HEK293 (cell line): ENCODE measurements around the gene USF1.
A peak's percentile ranks its signal among the peaks of the same experiment; 100 is the strongest.

Source experiments
- KLF8 ChIP-seq: fragments of 450-650 bp; formaldehyde crosslinking; IDR thresholded peaks from 2 replicates; pipeline ENCODE4 v1.5.1; 2016; ENCODE audit warnings: missing biosample characterization, missing genetic modification characterization
- MZF1 ChIP-seq: fragments of 450-650 bp; formaldehyde crosslinking; IDR thresholded peaks from 2 replicates; pipeline ENCODE4 v1.5.1; 2017; ENCODE audit warnings: missing biosample characterization, missing genetic modification characterization, borderline replicate concordance
- OVOL3 ChIP-seq: fragments of 450-650 bp; formaldehyde crosslinking; IDR thresholded peaks from 2 replicates; pipeline ENCODE4 v1.5.1; 2016; ENCODE audit warnings: missing biosample characterization, missing genetic modification characterization
- PRDM10 ChIP-seq: fragments of 450-650 bp; formaldehyde crosslinking; IDR thresholded peaks from 2 replicates; pipeline ENCODE4 v1.5.1; 2016; ENCODE audit warnings: missing biosample characterization, missing genetic modification characterization
- TCF7L2 ChIP-seq: IDR thresholded peaks from 2 replicates; pipeline ENCODE4 v1.6.1; 2011; ENCODE audit warnings: low read depth, mild to moderate bottlenecking, inconsistent platforms, low read length, moderate library complexity, borderline replicate concordance
- YY1 ChIP-seq: fragments of 450-650 bp; formaldehyde crosslinking; IDR thresholded peaks from 2 replicates; pipeline ENCODE4 v1.5.1; 2018; ENCODE audit warnings: missing biosample characterization, missing genetic modification characterization
- ZBTB8A ChIP-seq: fragments of 450-650 bp; formaldehyde crosslinking; IDR thresholded peaks from 2 replicates; pipeline ENCODE4 v1.5.1; 2016; ENCODE audit warnings: missing biosample characterization, missing genetic modification characterization
- ZFP69B ChIP-seq: fragments of 450-650 bp; formaldehyde crosslinking; IDR thresholded peaks from 2 replicates; pipeline ENCODE4 v1.5.1; 2016; ENCODE audit warnings: missing biosample characterization, missing genetic modification characterization
- ZIC2 ChIP-seq: fragments of 450-650 bp; formaldehyde crosslinking; IDR thresholded peaks from 2 replicates; pipeline ENCODE4 v1.5.1; 2016; ENCODE audit warnings: missing biosample characterization, missing genetic modification characterization
- ZNF24 ChIP-seq: fragments of 450-650 bp; formaldehyde crosslinking; IDR thresholded peaks from 2 replicates; pipeline ENCODE4 v1.5.1; 2016; ENCODE audit warnings: missing biosample characterization, missing genetic modification characterization
- ZNF324 ChIP-seq: fragments of 450-650 bp; formaldehyde crosslinking; IDR thresholded peaks from 2 replicates; pipeline ENCODE4 v1.5.1; 2016; ENCODE audit warnings: missing biosample characterization, missing genetic modification characterization
- ZNF391 ChIP-seq: fragments of 450-650 bp; formaldehyde crosslinking; IDR thresholded peaks from 2 replicates; pipeline ENCODE4 v1.5.1; 2016; ENCODE audit warnings: low read depth, missing biosample characterization, missing genetic modification characterization, borderline replicate concordance
- ZNF501 ChIP-seq: fragments of 450-650 bp; formaldehyde crosslinking; IDR thresholded peaks from 2 replicates; pipeline ENCODE4 v1.5.1; 2016; ENCODE audit warnings: missing biosample characterization, missing genetic modification characterization
- ZNF621 ChIP-seq: fragments of 450-650 bp; formaldehyde crosslinking; IDR thresholded peaks from 2 replicates; pipeline ENCODE4 v1.5.1; 2017; ENCODE audit warnings: missing biosample characterization, missing genetic modification characterization
- ZNF654 ChIP-seq: fragments of 450-650 bp; formaldehyde crosslinking; IDR thresholded peaks from 2 replicates; pipeline ENCODE4 v1.5.1; 2016; ENCODE audit warnings: low read depth, missing biosample characterization, missing genetic modification characterization
- ZNF677 ChIP-seq: fragments of 450-650 bp; IDR thresholded peaks from 2 replicates; pipeline ENCODE4 v1.5.0; 2018; ENCODE audit warnings: missing biosample characterization, mild to moderate bottlenecking, missing genetic modification characterization, moderate library complexity
- ZNF76 ChIP-seq: fragments of 450-650 bp; formaldehyde crosslinking; IDR thresholded peaks from 2 replicates; pipeline ENCODE4; 2016; ENCODE audit warnings: low read depth, missing biosample characterization, missing genetic modification characterization, borderline replicate concordance
- TF ChIP-seq, protein P1 (sequence below): fragments of 450-650 bp; formaldehyde crosslinking; conservative IDR thresholded peaks from 2 replicates; pipeline ENCODE4 v1.5.1; 2016; ENCODE audit warnings: low read depth, missing biosample characterization, missing genetic modification characterization
- TF ChIP-seq, protein P2 (sequence below): fragments of 450-650 bp; formaldehyde crosslinking; IDR thresholded peaks from 2 replicates; pipeline ENCODE4 v1.5.1; 2016; ENCODE audit warnings: missing biosample characterization, missing genetic modification characterization
- TF ChIP-seq, protein P3 (sequence below): fragments of 450-650 bp; formaldehyde crosslinking; IDR thresholded peaks from 2 replicates; pipeline ENCODE4 v1.5.1; 2016; ENCODE audit warnings: missing biosample characterization, missing genetic modification characterization
- TF ChIP-seq, protein P4 (sequence below): fragments of 450-650 bp; formaldehyde crosslinking; optimal IDR thresholded peaks from 2 replicates; pipeline ENCODE3; 2016; ENCODE audit warnings: missing biosample characterization, mild to moderate bottlenecking, missing genetic modification characterization
- TF ChIP-seq, protein P5 (sequence below): fragments of 450-650 bp; formaldehyde crosslinking; IDR thresholded peaks from 2 replicates; pipeline ENCODE4 v1.5.1; 2017; ENCODE audit warnings: missing biosample characterization, mild to moderate bottlenecking, missing genetic modification characterization, moderate library complexity
- TF ChIP-seq, protein P6 (sequence below): fragments of 450-650 bp; formaldehyde crosslinking; IDR thresholded peaks from 2 replicates; pipeline ENCODE4 v1.5.1; 2016; ENCODE audit warnings: missing biosample characterization, missing genetic modification characterization

USF1 gene

GRCh38 chr1:161020509-161021164, 25.1 kb downstream of the USF1 start, which contains the start of gene F11R (continued):
- no peak for TF ChIP-seq MZF1 (tag by site-specific recombination)
- no peak for TF ChIP-seq YY1
- TF ChIP-seq ZNF391, result 0 out of 2 replicates have a peak, but pooled peaks have one; percentile 47
- no peak for TF ChIP-seq OVOL3 (tag by site-specific recombination)
- TF ChIP-seq ZNF324 (tag by site-specific recombination), result peak; percentile 42; the same call in 1 of the 2 replicates
- TF ChIP-seq, protein P1, sequence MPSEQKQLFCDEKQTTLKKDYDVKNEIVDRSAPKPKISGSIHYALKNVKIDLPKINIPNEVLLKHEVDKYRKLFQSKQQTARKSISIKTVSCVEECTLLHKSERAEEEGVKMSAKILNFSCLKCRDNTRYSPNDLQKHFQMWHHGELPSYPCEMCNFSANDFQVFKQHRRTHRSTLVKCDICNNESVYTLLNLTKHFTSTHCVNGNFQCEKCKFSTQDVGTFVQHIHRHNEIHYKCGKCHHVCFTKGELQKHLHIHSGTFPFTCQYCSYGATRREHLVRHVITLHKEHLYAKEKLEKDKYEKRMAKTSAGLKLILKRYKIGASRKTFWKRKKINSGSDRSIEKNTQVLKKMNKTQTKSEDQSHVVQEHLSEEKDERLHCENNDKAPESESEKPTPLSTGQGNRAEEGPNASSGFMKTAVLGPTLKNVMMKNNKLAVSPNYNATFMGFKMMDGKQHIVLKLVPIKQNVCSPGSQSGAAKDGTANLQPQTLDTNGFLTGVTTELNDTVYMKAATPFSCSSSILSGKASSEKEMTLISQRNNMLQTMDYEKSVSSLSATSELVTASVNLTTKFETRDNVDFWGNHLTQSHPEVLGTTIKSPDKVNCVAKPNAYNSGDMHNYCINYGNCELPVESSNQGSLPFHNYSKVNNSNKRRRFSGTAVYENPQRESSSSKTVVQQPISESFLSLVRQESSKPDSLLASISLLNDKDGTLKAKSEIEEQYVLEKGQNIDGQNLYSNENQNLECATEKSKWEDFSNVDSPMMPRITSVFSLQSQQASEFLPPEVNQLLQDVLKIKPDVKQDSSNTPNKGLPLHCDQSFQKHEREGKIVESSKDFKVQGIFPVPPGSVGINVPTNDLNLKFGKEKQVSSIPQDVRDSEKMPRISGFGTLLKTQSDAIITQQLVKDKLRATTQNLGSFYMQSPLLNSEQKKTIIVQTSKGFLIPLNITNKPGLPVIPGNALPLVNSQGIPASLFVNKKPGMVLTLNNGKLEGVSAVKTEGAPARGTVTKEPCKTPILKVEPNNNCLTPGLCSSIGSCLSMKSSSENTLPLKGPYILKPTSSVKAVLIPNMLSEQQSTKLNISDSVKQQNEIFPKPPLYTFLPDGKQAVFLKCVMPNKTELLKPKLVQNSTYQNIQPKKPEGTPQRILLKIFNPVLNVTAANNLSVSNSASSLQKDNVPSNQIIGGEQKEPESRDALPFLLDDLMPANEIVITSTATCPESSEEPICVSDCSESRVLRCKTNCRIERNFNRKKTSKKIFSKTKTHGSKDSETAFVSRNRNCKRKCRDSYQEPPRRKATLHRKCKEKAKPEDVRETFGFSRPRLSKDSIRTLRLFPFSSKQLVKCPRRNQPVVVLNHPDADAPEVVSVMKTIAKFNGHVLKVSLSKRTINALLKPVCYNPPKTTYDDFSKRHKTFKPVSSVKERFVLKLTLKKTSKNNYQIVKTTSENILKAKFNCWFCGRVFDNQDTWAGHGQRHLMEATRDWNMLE, result no peak
- no peak for TF ChIP-seq ZNF621 (tag by site-specific recombination)
- peak; percentile 87 for TF ChIP-seq PRDM10
- TF ChIP-seq, protein P2, sequence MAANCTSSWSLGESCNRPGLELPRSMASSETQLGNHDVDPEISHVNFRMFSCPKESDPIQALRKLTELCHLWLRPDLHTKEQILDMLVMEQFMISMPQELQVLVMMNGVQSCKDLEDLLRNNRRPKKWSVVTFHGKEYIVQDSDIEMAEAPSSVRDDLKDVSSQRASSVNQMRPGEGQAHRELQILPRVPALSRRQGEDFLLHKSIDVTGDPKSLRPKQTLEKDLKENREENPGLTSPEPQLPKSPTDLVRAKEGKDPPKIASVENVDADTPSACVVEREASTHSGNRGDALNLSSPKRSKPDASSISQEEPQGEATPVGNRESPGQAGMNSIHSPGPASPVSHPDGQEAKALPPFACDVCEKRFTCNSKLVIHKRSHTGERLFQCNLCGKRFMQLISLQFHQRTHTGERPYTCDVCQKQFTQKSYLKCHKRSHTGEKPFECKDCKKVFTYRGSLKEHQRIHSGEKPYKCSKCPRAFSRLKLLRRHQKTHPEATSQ (tag by site-specific recombination), result 0 out of 2 replicates have a peak, but pooled peaks have one; percentile 45
- TF ChIP-seq ZIC2 (tag by site-specific recombination), result peak; percentile 49
- 0 out of 2 replicates have a peak, but pooled peaks have one; percentile 25 for TF ChIP-seq ZBTB8A (tag by site-specific recombination)
- peak; percentile 91; the same call in 1 of the 2 replicates for TF ChIP-seq KLF8 (tag by site-specific recombination)
- TF ChIP-seq, protein P3, sequence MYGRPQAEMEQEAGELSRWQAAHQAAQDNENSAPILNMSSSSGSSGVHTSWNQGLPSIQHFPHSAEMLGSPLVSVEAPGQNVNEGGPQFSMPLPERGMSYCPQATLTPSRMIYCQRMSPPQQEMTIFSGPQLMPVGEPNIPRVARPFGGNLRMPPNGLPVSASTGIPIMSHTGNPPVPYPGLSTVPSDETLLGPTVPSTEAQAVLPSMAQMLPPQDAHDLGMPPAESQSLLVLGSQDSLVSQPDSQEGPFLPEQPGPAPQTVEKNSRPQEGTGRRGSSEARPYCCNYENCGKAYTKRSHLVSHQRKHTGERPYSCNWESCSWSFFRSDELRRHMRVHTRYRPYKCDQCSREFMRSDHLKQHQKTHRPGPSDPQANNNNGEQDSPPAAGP (tag by site-specific recombination), result peak; percentile 44; the same call in 1 of the 2 replicates
- TF ChIP-seq, protein P4, sequence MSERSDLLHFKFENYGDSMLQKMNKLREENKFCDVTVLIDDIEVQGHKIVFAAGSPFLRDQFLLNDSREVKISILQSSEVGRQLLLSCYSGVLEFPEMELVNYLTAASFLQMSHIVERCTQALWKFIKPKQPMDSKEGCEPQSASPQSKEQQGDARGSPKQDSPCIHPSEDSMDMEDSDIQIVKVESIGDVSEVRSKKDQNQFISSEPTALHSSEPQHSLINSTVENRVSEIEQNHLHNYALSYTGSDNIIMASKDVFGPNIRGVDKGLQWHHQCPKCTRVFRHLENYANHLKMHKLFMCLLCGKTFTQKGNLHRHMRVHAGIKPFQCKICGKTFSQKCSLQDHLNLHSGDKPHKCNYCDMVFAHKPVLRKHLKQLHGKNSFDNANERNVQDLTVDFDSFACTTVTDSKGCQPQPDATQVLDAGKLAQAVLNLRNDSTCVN, result peak; percentile 37
- TF ChIP-seq ZNF24 (tag by site-specific recombination), result peak; percentile 21; the same call in 1 of the 2 replicates
- TF ChIP-seq ZNF677 (tag by site-specific recombination), result no peak
- TF ChIP-seq ZFP69B (tag by site-specific recombination), result 0 out of 2 replicates have a peak, but pooled peaks have one; percentile 24
- TF ChIP-seq, protein P5, sequence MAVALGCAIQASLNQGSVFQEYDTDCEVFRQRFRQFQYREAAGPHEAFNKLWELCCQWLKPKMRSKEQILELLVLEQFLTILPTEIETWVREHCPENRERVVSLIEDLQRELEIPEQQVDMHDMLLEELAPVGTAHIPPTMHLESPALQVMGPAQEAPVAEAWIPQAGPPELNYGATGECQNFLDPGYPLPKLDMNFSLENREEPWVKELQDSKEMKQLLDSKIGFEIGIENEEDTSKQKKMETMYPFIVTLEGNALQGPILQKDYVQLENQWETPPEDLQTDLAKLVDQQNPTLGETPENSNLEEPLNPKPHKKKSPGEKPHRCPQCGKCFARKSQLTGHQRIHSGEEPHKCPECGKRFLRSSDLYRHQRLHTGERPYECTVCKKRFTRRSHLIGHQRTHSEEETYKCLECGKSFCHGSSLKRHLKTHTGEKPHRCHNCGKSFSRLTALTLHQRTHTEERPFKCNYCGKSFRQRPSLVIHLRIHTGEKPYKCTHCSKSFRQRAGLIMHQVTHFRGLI (tag by site-specific recombination), result no peak
- TF ChIP-seq ZNF501, result peak; percentile 78
- TF ChIP-seq, protein P6, sequence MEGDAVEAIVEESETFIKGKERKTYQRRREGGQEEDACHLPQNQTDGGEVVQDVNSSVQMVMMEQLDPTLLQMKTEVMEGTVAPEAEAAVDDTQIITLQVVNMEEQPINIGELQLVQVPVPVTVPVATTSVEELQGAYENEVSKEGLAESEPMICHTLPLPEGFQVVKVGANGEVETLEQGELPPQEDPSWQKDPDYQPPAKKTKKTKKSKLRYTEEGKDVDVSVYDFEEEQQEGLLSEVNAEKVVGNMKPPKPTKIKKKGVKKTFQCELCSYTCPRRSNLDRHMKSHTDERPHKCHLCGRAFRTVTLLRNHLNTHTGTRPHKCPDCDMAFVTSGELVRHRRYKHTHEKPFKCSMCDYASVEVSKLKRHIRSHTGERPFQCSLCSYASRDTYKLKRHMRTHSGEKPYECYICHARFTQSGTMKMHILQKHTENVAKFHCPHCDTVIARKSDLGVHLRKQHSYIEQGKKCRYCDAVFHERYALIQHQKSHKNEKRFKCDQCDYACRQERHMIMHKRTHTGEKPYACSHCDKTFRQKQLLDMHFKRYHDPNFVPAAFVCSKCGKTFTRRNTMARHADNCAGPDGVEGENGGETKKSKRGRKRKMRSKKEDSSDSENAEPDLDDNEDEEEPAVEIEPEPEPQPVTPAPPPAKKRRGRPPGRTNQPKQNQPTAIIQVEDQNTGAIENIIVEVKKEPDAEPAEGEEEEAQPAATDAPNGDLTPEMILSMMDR, result peak; percentile 84
- TF ChIP-seq TCF7L2, result no peak
- no peak for TF ChIP-seq ZNF654
- peak; percentile 71; the same call in 1 of the 2 replicates for TF ChIP-seq ZNF76
